ENCODE data around the gene NOS3. TPM values are rescaled to one million over a fixed set of nuclear protein-coding genes. Genes with fewer than 3 reads are reported as not detected.

The NOS3 gene
- total and polyA plus RNA-seq, 2 of the 13 experiments (the other 11 are each of a cell fraction or from before 2014, with no cell fraction given): 3.7 to 7.5 TPM

- no peak for TF ChIP-seq DPF2 (CRISPR knock-in tag; IDR thresholded peaks at IDR 0.05; ENCODE audit: borderline replicate concordance, low read depth)
Observed at GRCh38 chr7:150954201-150954985, 36.4 kb upstream of the NOS3 start (continued).

GRCh38 chr7:150954986-150955518 is 35.8 kb upstream of the NOS3 start:
- no peak for TF ChIP-seq HMG20B (CRISPR knock-in tag; conservative IDR thresholded peaks at IDR 0.05)
- no peak for TF ChIP-seq ESRRA (CRISPR knock-in tag; IDR thresholded peaks at IDR 0.05; ENCODE audit: low read depth)
- no peak for TF ChIP-seq HNRNPH1 (optimal IDR thresholded peaks at IDR 0.05; ENCODE audit: low read depth, low read length)
- no peak for TF ChIP-seq ATF6 (CRISPR knock-in tag; conservative IDR thresholded peaks at IDR 0.05)
- TF ChIP-seq ZBTB26 (CRISPR knock-in tag; IDR thresholded peaks at IDR 0.05; ENCODE audit: borderline replicate concordance): no peak
- TF ChIP-seq PCBP2 (optimal IDR thresholded peaks at IDR 0.05; ENCODE audit: low read depth, low read length, poor library complexity, severe bottlenecking): no peak
- no peak for TF ChIP-seq RNF2 (conservative IDR thresholded peaks at IDR 0.05; ENCODE audit: low read depth)
- no peak for TF ChIP-seq ZNF430 (CRISPR knock-in tag; IDR thresholded peaks at IDR 0.05)
- TF ChIP-seq ZNF557 (CRISPR knock-in tag; IDR thresholded peaks at IDR 0.05): no peak
- intact Hi-C loops (cut with micrococcal nuclease; ENCODE audit: unreplicated experiment) (no loop called here), in situ Hi-C loops (cut with HindIII; ENCODE audit: extremely low pct_ligation_motif_present, low pct_unique_long_range_greater_than_20kb) (no loop called here)
- Histone ChIP-seq H4K20me1 (ENCODE audit: insufficient read depth, low read length) (no peaks in the 10 kb centered on the region), H3K36me3 (replicated peaks in 1 of 2; ENCODE audit: control insufficient read depth in 1 of 2, insufficient read depth in 2 of 2, low read length in 2 of 2) (no peaks in the 10 kb centered on the region), H3K9ac (ENCODE audit: insufficient read depth, low read depth, low read length) (no peak overlapping the region), H3K79me2 (ENCODE audit: insufficient read depth, low read length) (no peaks in the 10 kb centered on the region), H3K4me2 (ENCODE audit: low read depth, low read length) (no peak overlapping the region), H3K27me3 (ENCODE audit: control insufficient read depth in 1 of 2, insufficient read depth in 2 of 2, low read length in 2 of 2) (peaks cover 12 to 37% of the 10 kb centered on the region in 2 experiments; a peak in 3 of 5 replicates), H3K27ac (ENCODE audit: extremely low read length, insufficient read depth, low read length) (no peak overlapping the region), H3K4me1 (ENCODE audit: insufficient read depth, low read length) (no peaks in the 10 kb centered on the region), H3K9me3 (ENCODE audit: low read length) (no peaks in the 10 kb centered on the region), H3K4me3 (replicated peaks in 1 of 3; ENCODE audit: insufficient read depth in 1 of 3, low read depth in 2 of 3, low read length in 3 of 3) (no peak overlapping the region), H2AFZ (ENCODE audit: low read length) (no peak overlapping the region)
- DNase-seq (ENCODE audit: low spot score) (no peak), FAIRE-seq (no peak), ATAC-seq (no peak)
- ChIA-PET POLR2A (no interaction called here), CTCF (ENCODE audit: low intra/inter-chr PET ratio, low total read pairs) (no interaction called here)
- 38% methylated on average over 5 of the region's 21 CpGs for WGBS (ENCODE audit: low lambda C conversion rate)
- BruUV-seq (replicated peaks): no TSS peak
